ENCODE measurements around the gene ARHGAP26. TPM values are rescaled to one million over a fixed set of nuclear protein-coding genes. Genes with fewer than 3 reads are reported as not detected.

ARHGAP26 gene
- total RNA-seq, 1 experiment from 2014 or later = 39.8 TPM

GRCh38 chr5:142930395-142931110, 160.4 kb downstream of the ARHGAP26 start:
- H3K27ac ChIP-seq (ENCODE audit: low read length) = no peak overlapping the region
- H3K36me3 ChIP-seq (ENCODE audit: insufficient read depth, low read length) = no peaks in the 10 kb centered on the region
- H2AFZ ChIP-seq (ENCODE audit: low read length) = no peak overlapping the region
- H4K20me1 ChIP-seq (ENCODE audit: insufficient read depth, low read depth, low read length) = no peaks in the 10 kb centered on the region
- H3K4me3 ChIP-seq (ENCODE audit: low read length) = no peak overlapping the region
- H3K79me2 ChIP-seq (ENCODE audit: low read length) = no peaks in the 10 kb centered on the region
- H3K4me1 ChIP-seq (ENCODE audit: low read length) = no peaks in the 10 kb centered on the region
- no peak overlapping the region for H3K4me2 ChIP-seq (ENCODE audit: low read depth, low read length, poor library complexity, severe bottlenecking)
- H3K9me2 ChIP-seq (replicated peaks; ENCODE audit: insufficient read depth, low read length) = no peaks in the 10 kb centered on the region
- H3K9ac ChIP-seq (ENCODE audit: low read length) = no peak overlapping the region
- no peaks in the 10 kb centered on the region for H3K9me3 ChIP-seq (ENCODE audit: low read length)
- H3K27me3 ChIP-seq (ENCODE audit: low read length) = no peaks in the 10 kb centered on the region
- no peak for DNase-seq

GRCh38 chr5:142931896-142932686, 161.9 kb downstream of the ARHGAP26 start:
- H3K9me3 ChIP-seq (ENCODE audit: low read length) = no peaks in the 10 kb centered on the region
- no peak for DNase-seq
- no peak overlapping the region for H3K4me3 ChIP-seq (ENCODE audit: low read length)
- no peaks in the 10 kb centered on the region for H3K4me1 ChIP-seq (ENCODE audit: low read length)
- H3K36me3 ChIP-seq (ENCODE audit: insufficient read depth, low read length) = no peaks in the 10 kb centered on the region
- no peaks in the 10 kb centered on the region for H3K9me2 ChIP-seq (replicated peaks; ENCODE audit: insufficient read depth, low read length)
- H3K4me2 ChIP-seq (ENCODE audit: low read depth, low read length, poor library complexity, severe bottlenecking) = no peak overlapping the region
- no peaks in the 10 kb centered on the region for H3K79me2 ChIP-seq (ENCODE audit: low read length)
- H2AFZ ChIP-seq (ENCODE audit: low read length) = no peak overlapping the region
- no peak overlapping the region for H3K27ac ChIP-seq (ENCODE audit: low read length)
- H3K9ac ChIP-seq (ENCODE audit: low read length) = no peak overlapping the region
- H3K27me3 ChIP-seq (ENCODE audit: low read length) = no peaks in the 10 kb centered on the region
- no peaks in the 10 kb centered on the region for H4K20me1 ChIP-seq (ENCODE audit: insufficient read depth, low read depth, low read length)

GRCh38 chr5:142934051-142934762, 164.0 kb downstream of the ARHGAP26 start:
- Histone ChIP-seq H3K79me2 (ENCODE audit: low read length) (no peaks in the 10 kb centered on the region), H4K20me1 (ENCODE audit: insufficient read depth, low read depth, low read length) (no peaks in the 10 kb centered on the region), H3K27me3 (ENCODE audit: low read length) (no peaks in the 10 kb centered on the region), H3K27ac (ENCODE audit: low read length) (no peak overlapping the region), H3K36me3 (ENCODE audit: insufficient read depth, low read length) (no peaks in the 10 kb centered on the region), H3K4me1 (ENCODE audit: low read length) (no peaks in the 10 kb centered on the region), H3K9ac (ENCODE audit: low read length) (no peak overlapping the region), H2AFZ (ENCODE audit: low read length) (no peak overlapping the region), H3K9me3 (ENCODE audit: low read length) (no peaks in the 10 kb centered on the region), H3K4me2 (ENCODE audit: low read depth, low read length, poor library complexity, severe bottlenecking) (no peak overlapping the region), H3K4me3 (ENCODE audit: low read length) (no peak overlapping the region), H3K9me2 (replicated peaks; ENCODE audit: insufficient read depth, low read length) (no peaks in the 10 kb centered on the region)
- DNase-seq = no peak

GRCh38 chr5:142935014-142935413, 164.8 kb downstream of the ARHGAP26 start:
- no peak for DNase-seq
- no peak overlapping the region for H3K4me2 ChIP-seq (ENCODE audit: low read depth, low read length, poor library complexity, severe bottlenecking)
- no peaks in the 10 kb centered on the region for H3K79me2 ChIP-seq (ENCODE audit: low read length)
- H3K9me2 ChIP-seq (replicated peaks; ENCODE audit: insufficient read depth, low read length) = no peaks in the 10 kb centered on the region
- H3K4me3 ChIP-seq (ENCODE audit: low read length) = no peak overlapping the region
- H3K36me3 ChIP-seq (ENCODE audit: insufficient read depth, low read length) = no peaks in the 10 kb centered on the region
- H3K9ac ChIP-seq (ENCODE audit: low read length) = no peak overlapping the region
- H3K4me1 ChIP-seq (ENCODE audit: low read length) = no peaks in the 10 kb centered on the region
- no peaks in the 10 kb centered on the region for H3K27me3 ChIP-seq (ENCODE audit: low read length)
- no peak overlapping the region for H3K27ac ChIP-seq (ENCODE audit: low read length)
- no peaks in the 10 kb centered on the region for H3K9me3 ChIP-seq (ENCODE audit: low read length)
- no peak overlapping the region for H2AFZ ChIP-seq (ENCODE audit: low read length)
- H4K20me1 ChIP-seq (ENCODE audit: insufficient read depth, low read depth, low read length) = no peaks in the 10 kb centered on the region

GRCh38 chr5:142937374-142937773, 167.2 kb downstream of the ARHGAP26 start:
- no peak overlapping the region for H3K4me2 ChIP-seq (ENCODE audit: low read depth, low read length, poor library complexity, severe bottlenecking)
- no peak overlapping the region for H2AFZ ChIP-seq (ENCODE audit: low read length)
- no peaks in the 10 kb centered on the region for H3K79me2 ChIP-seq (ENCODE audit: low read length)
- H3K4me3 ChIP-seq (ENCODE audit: low read length) = no peak overlapping the region
- H3K4me1 ChIP-seq (ENCODE audit: low read length) = no peaks in the 10 kb centered on the region
- H3K9me3 ChIP-seq (ENCODE audit: low read length) = no peaks in the 10 kb centered on the region
- no peaks in the 10 kb centered on the region for H3K9me2 ChIP-seq (replicated peaks; ENCODE audit: insufficient read depth, low read length)
- H3K27ac ChIP-seq (ENCODE audit: low read length) = no peak overlapping the region
- H3K36me3 ChIP-seq (ENCODE audit: insufficient read depth, low read length) = no peaks in the 10 kb centered on the region
- no peak overlapping the region for H3K9ac ChIP-seq (ENCODE audit: low read length)
- H3K27me3 ChIP-seq (ENCODE audit: low read length) = no peaks in the 10 kb centered on the region
- DNase-seq = no peak
- no peaks in the 10 kb centered on the region for H4K20me1 ChIP-seq (ENCODE audit: insufficient read depth, low read depth, low read length)

GRCh38 chr5:142938266-142938880, 168.2 kb downstream of the ARHGAP26 start:
- H2AFZ ChIP-seq (ENCODE audit: low read length) = no peak overlapping the region
- H3K4me1 ChIP-seq (ENCODE audit: low read length) = no peaks in the 10 kb centered on the region
- no peak overlapping the region for H3K4me2 ChIP-seq (ENCODE audit: low read depth, low read length, poor library complexity, severe bottlenecking)

GRCh38 chr5:142939006-142939405, 168.8 kb downstream of the ARHGAP26 start:
- Histone ChIP-seq H3K79me2 (ENCODE audit: low read length) (no peaks in the 10 kb centered on the region), H3K4me1 (ENCODE audit: low read length) (no peaks in the 10 kb centered on the region), H3K9me2 (replicated peaks; ENCODE audit: insufficient read depth, low read length) (no peaks in the 10 kb centered on the region)

More at GRCh38 chr5:142938266-142938880, 168.2 kb downstream of the ARHGAP26 start:
- H4K20me1 ChIP-seq (ENCODE audit: insufficient read depth, low read depth, low read length) = no peaks in the 10 kb centered on the region
- H3K9me3 ChIP-seq (ENCODE audit: low read length) = no peaks in the 10 kb centered on the region
- no peaks in the 10 kb centered on the region for H3K9me2 ChIP-seq (replicated peaks; ENCODE audit: insufficient read depth, low read length)
- H3K27me3 ChIP-seq (ENCODE audit: low read length) = no peaks in the 10 kb centered on the region
- no peak overlapping the region for H3K27ac ChIP-seq (ENCODE audit: low read length)
- no peaks in the 10 kb centered on the region for H3K36me3 ChIP-seq (ENCODE audit: insufficient read depth, low read length)
- DNase-seq = no peak
- H3K4me3 ChIP-seq (ENCODE audit: low read length) = no peak overlapping the region
- H3K79me2 ChIP-seq (ENCODE audit: low read length) = no peaks in the 10 kb centered on the region
- H3K9ac ChIP-seq (ENCODE audit: low read length) = no peak overlapping the region

GRCh38 chr5:142939884-142940283, 169.7 kb downstream of the ARHGAP26 start:
- Histone ChIP-seq H3K9me2 (replicated peaks; ENCODE audit: insufficient read depth, low read length) (no peaks in the 10 kb centered on the region), H3K27me3 (ENCODE audit: low read length) (no peaks in the 10 kb centered on the region), H2AFZ (ENCODE audit: low read length) (no peak overlapping the region), H3K36me3 (ENCODE audit: insufficient read depth, low read length) (no peaks in the 10 kb centered on the region), H3K27ac (ENCODE audit: low read length) (no peak overlapping the region), H3K4me3 (ENCODE audit: low read length) (no peak overlapping the region), H3K4me2 (ENCODE audit: low read depth, low read length, poor library complexity, severe bottlenecking) (no peak overlapping the region), H3K4me1 (ENCODE audit: low read length) (no peaks in the 10 kb centered on the region), H4K20me1 (ENCODE audit: insufficient read depth, low read depth, low read length) (no peaks in the 10 kb centered on the region), H3K9ac (ENCODE audit: low read length) (no peak overlapping the region), H3K9me3 (ENCODE audit: low read length) (no peaks in the 10 kb centered on the region), H3K79me2 (ENCODE audit: low read length) (no peaks in the 10 kb centered on the region)
- no peak for DNase-seq

More at GRCh38 chr5:142939006-142939405, 168.8 kb downstream of the ARHGAP26 start:
- no peak for DNase-seq
- H2AFZ ChIP-seq (ENCODE audit: low read length) = no peak overlapping the region
- H3K36me3 ChIP-seq (ENCODE audit: insufficient read depth, low read length) = no peaks in the 10 kb centered on the region
- H3K9ac ChIP-seq (ENCODE audit: low read length) = no peak overlapping the region
- no peaks in the 10 kb centered on the region for H3K27me3 ChIP-seq (ENCODE audit: low read length)
- H3K4me2 ChIP-seq (ENCODE audit: low read depth, low read length, poor library complexity, severe bottlenecking) = no peak overlapping the region
- no peaks in the 10 kb centered on the region for H3K9me3 ChIP-seq (ENCODE audit: low read length)
- no peaks in the 10 kb centered on the region for H4K20me1 ChIP-seq (ENCODE audit: insufficient read depth, low read depth, low read length)
- no peak overlapping the region for H3K4me3 ChIP-seq (ENCODE audit: low read length)
- H3K27ac ChIP-seq (ENCODE audit: low read length) = no peak overlapping the region

All from Karpas-422 (cell line).